Mucosa of descending colon (tissue), 3 donors: ENCODE data around the gene UGT1A7. TPM values are rescaled to one million over a fixed set of nuclear protein-coding genes. Genes with fewer than 3 reads are reported as not detected.
"Not testable (repeated sequence)": the region's sequence is repeated elsewhere in the genome, so short reads cannot be mapped to it uniquely, and the experiment has no call there.

ENCODE experiments used
- ATAC-seq: fragments of 200-7000 bp; cut with Tn5 transposase; one replicate; pipeline ENCODE4 v1.9.1; 2020; ENCODE audit warnings: mild to moderate bottlenecking, moderate library complexity
- DNase-seq, 3 donors: peaks; one replicate each; pipeline ENCODE4 v3.0.0-alpha.2; 2020
- H3K36me3 ChIP-seq: fragments of 200-600 bp; one replicate; pipeline ENCODE4 v1.8.0; 2021; ENCODE audit warnings: low read depth, mild to moderate bottlenecking
- H3K4me1 ChIP-seq: fragments of 200-600 bp; one replicate; pipeline ENCODE4 v1.8.0; 2021; ENCODE audit warnings: low read depth, mild to moderate bottlenecking
- H3K4me3 ChIP-seq: fragments of 200-600 bp; one replicate; pipeline ENCODE4 v1.8.0; 2021; ENCODE audit warnings: mild to moderate bottlenecking
- H3K9me3 ChIP-seq: fragments of 200-600 bp; one replicate; pipeline ENCODE4 v1.8.0; 2021; ENCODE audit warnings: mild to moderate bottlenecking
- CTCF ChIP-seq: fragments of 200-600 bp; IDR thresholded peaks from one replicate; pipeline ENCODE4 v1.8.0; 2022; ENCODE audit warnings: antibody characterized with exemption, mild to moderate bottlenecking
- intact Hi-C, 2 donors: fragments of 100-400 bp; cut with DNase I in 1 of 2; cut with micrococcal nuclease in 1 of 2; formaldehyde crosslinking; loops; one replicate each; pipeline versions ENCODE4 v1.11.0 to v1.11.1; 2022; cut with DNase I, micrococcal nuclease
- total RNA-seq, 3 donors: library from RNA; stranded (reverse); fragmentation: NEBNext Ultra II Directional in 2 of 3; extraction: Animal tissue kit (Norgen Biotek cat#: 25700) in 2 of 3; gene quantifications; one replicate each; pipeline versions ENCODE4 v1.2.1 to v1.2.4, GENCODE V29; 2021 to 2023
- donor health status: DM: no; HTN: no; CAD: no; lungs with moderate emphysema.
- donor health status: DM: no; HTN: no; CAD: no.
- donor health status: DM: no; HTN: yes; CAD: no.

The UGT1A7 gene
- total RNA-seq, 3 donors from 2014 or later, result 5.4 to 19.5 (median 5.9) TPM

- no peak for TF ChIP-seq CTCF
- no peaks in the 10 kb centered on the region for H3K36me3 ChIP-seq
- no peak overlapping the region for H3K4me3 ChIP-seq
- peaks cover 9% of the 10 kb centered on the region for H3K9me3 ChIP-seq
- peaks cover 11% of the 10 kb centered on the region for H3K4me1 ChIP-seq
- DNase-seq (peak in 2 of 3 donors; percentile 54 to 61), ATAC-seq (peak; percentile 98)
- intact Hi-C loops, result no loop called here
Measured at GRCh38 chr2:233650981-233651380, 30.7 kb upstream of the UGT1A7 start.

DNA sequence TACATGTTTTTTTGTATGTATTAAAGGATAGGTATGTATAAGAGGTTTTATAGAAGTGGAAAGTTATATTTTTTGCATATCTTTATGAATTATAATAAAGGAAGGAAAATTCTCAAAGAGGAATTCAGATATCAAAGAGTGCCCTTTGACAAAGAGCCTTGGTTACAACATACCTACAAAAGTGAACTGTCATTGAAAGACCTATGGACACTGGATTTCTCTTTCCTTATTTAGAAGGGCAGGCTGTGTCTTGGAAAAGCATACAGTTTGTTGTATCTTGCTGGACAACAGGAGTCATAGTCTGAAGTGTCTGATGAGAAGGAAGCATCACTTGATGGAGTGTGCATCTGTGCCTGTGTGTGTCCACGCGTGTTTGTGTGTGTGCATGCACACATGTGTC is 30.3 kb upstream of the UGT1A7 start:
- Histone ChIP-seq H3K36me3 (no peaks in the 10 kb centered on the region), H3K4me1 (peaks cover 11% of the 10 kb centered on the region), H3K4me3 (no peak overlapping the region), H3K9me3 (peaks cover 4% of the 10 kb centered on the region)
- TF ChIP-seq CTCF, result no peak
- DNase-seq (no peak), ATAC-seq (peak; percentile 72)
- intact Hi-C loops, result no loop called here

DNA sequence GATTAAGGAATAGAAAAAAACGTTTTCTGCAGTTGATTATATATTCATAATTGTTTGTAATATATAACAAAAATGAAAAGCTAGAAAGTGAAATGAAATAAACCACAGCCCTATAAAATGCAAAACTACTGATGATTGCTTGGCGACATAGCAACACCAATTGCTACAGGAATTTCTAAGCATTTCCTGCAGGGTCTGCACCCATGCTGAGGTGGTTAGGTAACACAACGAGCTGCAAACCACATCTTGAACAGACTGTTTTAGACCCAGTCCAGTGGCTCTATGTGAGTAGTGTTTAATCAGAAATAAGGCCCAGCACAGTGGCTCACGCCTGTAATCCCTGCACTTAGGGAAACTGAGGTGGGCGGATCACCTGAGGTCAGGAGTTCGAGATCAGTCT is 27.2 kb upstream of the UGT1A7 start:
- no peak for TF ChIP-seq CTCF
- no peak for ATAC-seq
- DNase-seq, result no peak
- Histone ChIP-seq H3K4me1 (peaks cover 11% of the 10 kb centered on the region), H3K9me3 (no peaks in the 10 kb centered on the region), H3K36me3 (no peaks in the 10 kb centered on the region), H3K4me3 (no peak overlapping the region)
- intact Hi-C loops, result no loop called here

DNA sequence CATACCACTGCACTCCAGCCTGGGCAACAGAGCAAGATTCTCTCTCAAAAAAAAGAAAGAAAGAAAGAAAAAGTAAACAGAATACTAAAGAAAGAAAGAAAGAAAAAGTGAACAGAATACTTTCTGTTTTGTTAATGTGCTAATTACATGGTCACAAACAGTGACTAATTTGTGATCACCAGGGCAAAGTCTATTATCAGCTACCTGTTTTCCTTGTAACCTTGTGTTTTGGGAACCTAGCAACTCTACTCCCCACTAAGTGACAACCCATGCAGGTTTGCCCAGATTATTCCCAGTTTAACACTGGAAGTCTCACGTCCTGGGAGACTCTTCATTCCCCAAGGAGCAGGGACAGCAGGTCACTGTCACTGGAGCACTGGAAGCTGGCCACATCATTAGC is 26.7 kb upstream of the UGT1A7 start:
- TF ChIP-seq CTCF, result no peak
- Histone ChIP-seq H3K36me3 (no peaks in the 10 kb centered on the region), H3K4me3 (no peak overlapping the region), H3K9me3 (no peaks in the 10 kb centered on the region), H3K4me1 (peaks cover 10% of the 10 kb centered on the region)
- DNase-seq, result no peak
- ATAC-seq, result peak; percentile 39
- intact Hi-C loops, result no loop called here

- not testable (repeated sequence) for H3K36me3 ChIP-seq
Measured at GRCh38 chr2:233655943-233656342, 25.8 kb upstream of the UGT1A7 start.

GRCh38 chr2:233656443-233656842 is 25.3 kb upstream of the UGT1A7 start:
- Histone ChIP-seq H3K36me3 (no peaks in the 10 kb centered on the region), H3K4me3 (no peak overlapping the region), H3K9me3 (no peaks in the 10 kb centered on the region), H3K4me1 (no peaks in the 10 kb centered on the region)
- intact Hi-C loops, result no loop called here
- TF ChIP-seq CTCF, result no peak
- DNase-seq, result no peak
- no peak for ATAC-seq

More at GRCh38 chr2:233655943-233656342, 25.8 kb upstream of the UGT1A7 start:
- intact Hi-C loops, H3K4me1 ChIP-seq, DNase-seq, H3K4me3 ChIP-seq, ATAC-seq, H3K9me3 ChIP-seq: not testable (repeated sequence)
